RWPE2 (cell line): ENCODE measurements around the gene E2F6.

ENCODE experiments used
- ATAC-seq: fragments of 200-7000 bp; cut with Tn5 transposase; 3 replicates; pipeline ENCODE4 v1.9.1; 2021; ENCODE audit warnings: low read depth
- DNase-seq: peaks from one replicate; pipeline ENCODE4 v3.0.0-alpha.2; 2020; ENCODE audit warnings: low spot score
- H3K27ac ChIP-seq: fragments of 450-650 bp; 2 replicates; pipeline ENCODE4 v1.5.1; 2017; ENCODE audit warnings: mild to moderate bottlenecking; ENCODE audit not compliant: poor library complexity, severe bottlenecking
- H3K27me3 ChIP-seq: fragments of 250-450 bp; sonication (Bioruptor Pico); 2 replicates; pipeline ENCODE4 v1.5.1; 2021; ENCODE audit warnings: mild to moderate bottlenecking, moderate library complexity; ENCODE audit not compliant: insufficient read depth, poor library complexity, severe bottlenecking
- H3K36me3 ChIP-seq: fragments of 250-450 bp; sonication (Bioruptor Pico); 2 replicates; pipeline ENCODE4 v1.5.1; 2020; ENCODE audit warnings: low read depth, mild to moderate bottlenecking, moderate library complexity
- H3K4me1 ChIP-seq: fragments of 250-450 bp; sonication (Bioruptor Pico); 2 replicates; pipeline ENCODE4 v1.5.1; 2021; ENCODE audit warnings: mild to moderate bottlenecking, moderate library complexity; ENCODE audit not compliant: insufficient read depth, poor library complexity, severe bottlenecking
- H3K4me3 ChIP-seq: fragments of 250-450 bp; sonication (Bioruptor Pico); 2 replicates; pipeline ENCODE4 v1.5.1; 2021; ENCODE audit warnings: mild to moderate bottlenecking, moderate library complexity; ENCODE audit not compliant: severe bottlenecking
- H3K9me3 ChIP-seq: fragments of 250-450 bp; sonication (Bioruptor Pico); 2 replicates; pipeline ENCODE4 v1.5.1; 2021; ENCODE audit warnings: mild to moderate bottlenecking, moderate library complexity; ENCODE audit not compliant: severe bottlenecking
- CTCF ChIP-seq: fragments of 450-650 bp; IDR thresholded peaks from one replicate; pipeline ENCODE4 v1.5.1; 2017; ENCODE audit warnings: mild to moderate bottlenecking, moderate library complexity; ENCODE audit not compliant: poor library complexity, severe bottlenecking

Gene E2F6

GRCh38 chr2:11477994-11478393, 12.0 kb upstream of the E2F6 start:
- no peak overlapping the region for H3K27ac ChIP-seq
- no peaks in the 10 kb centered on the region for H3K9me3 ChIP-seq
- no peak overlapping the region for H3K4me3 ChIP-seq
- H3K4me1 ChIP-seq, result no peaks in the 10 kb centered on the region
- ATAC-seq (peak; percentile 77), DNase-seq (peak; percentile 86)
- no peaks in the 10 kb centered on the region for H3K36me3 ChIP-seq
- peak; percentile 90 for TF ChIP-seq CTCF
- H3K27me3 ChIP-seq, result peaks cover under 1% of the 10 kb centered on the region

GRCh38 chr2:11473659-11474433, 7.9 kb upstream of the E2F6 start:
- ATAC-seq (no peak), DNase-seq (no peak)
- Histone ChIP-seq H3K36me3 (no peaks in the 10 kb centered on the region), H3K27me3 (no peaks in the 10 kb centered on the region), H3K9me3 (no peaks in the 10 kb centered on the region), H3K4me1 (no peaks in the 10 kb centered on the region), H3K27ac (no peak overlapping the region), H3K4me3 (no peak overlapping the region)
- no peak for TF ChIP-seq CTCF

GRCh38 chr2:11467749-11468148, 1.8 kb upstream of the E2F6 start:
- no peak for TF ChIP-seq CTCF
- Histone ChIP-seq H3K4me3 (no peak overlapping the region), H3K36me3 (peaks cover 19% of the 10 kb centered on the region), H3K4me1 (peaks cover 7% of the 10 kb centered on the region), H3K27ac (no peak overlapping the region), H3K9me3 (no peaks in the 10 kb centered on the region), H3K27me3 (no peaks in the 10 kb centered on the region)
- no peak for DNase-seq
- ATAC-seq, result no peak

- H3K9me3 ChIP-seq, result no peaks in the 10 kb centered on the region
- H3K27ac ChIP-seq, result no peak overlapping the region
- no peaks in the 10 kb centered on the region for H3K27me3 ChIP-seq
- H3K36me3 ChIP-seq, result peaks cover 25% of the 10 kb centered on the region
- H3K4me3 ChIP-seq, result peak overlapping the region; percentile 63
- peaks cover 7% of the 10 kb centered on the region for H3K4me1 ChIP-seq
- DNase-seq, result no peak
- TF ChIP-seq CTCF, result no peak
- ATAC-seq, result no peak
Observed at GRCh38 chr2:11467129-11467649, 1.2 kb upstream of the E2F6 start.
